K562 (cell line): ENCODE data around the gene MYO1A. TPM values are rescaled to one million over a fixed set of nuclear protein-coding genes. Genes with fewer than 3 reads are reported as not detected.
A peak's percentile ranks its signal among the peaks of the same experiment; 100 is the strongest.

Source experiments
- CBFA2T2 ChIP-seq: fragments of 450-650 bp; conservative IDR thresholded peaks from 2 replicates; pipeline ENCODE4 v1.6.1; 2017; ENCODE audit warnings: mild to moderate bottlenecking
- DACH1 ChIP-seq: fragments of 450-650 bp; IDR thresholded peaks from 2 replicates; pipeline ENCODE4 v1.6.1; 2018; ENCODE audit not compliant: partially characterized antibody
- E2F1 ChIP-seq: sonication (generic); formaldehyde crosslinking; IDR thresholded peaks from 2 replicates; pipeline ENCODE4 v1.8.1; 2023; ENCODE audit warnings: mild to moderate bottlenecking, missing genetic modification reagents, moderate library complexity
- HDAC6 ChIP-seq: IDR thresholded peaks from 2 replicates; pipeline ENCODE4 v1.6.1; 2012; ENCODE audit warnings: low read depth, mild to moderate bottlenecking, control low read depth, inconsistent platforms, low read length, moderate library complexity
- HNRNPH1 ChIP-seq: fragments of 200-400 bp; formaldehyde crosslinking; optimal IDR thresholded peaks from 2 replicates; pipeline ENCODE3; 2017; ENCODE audit warnings: low read depth, mild to moderate bottlenecking, low read length, moderate library complexity
- KDM5B ChIP-seq: fragments of 200-600 bp; sonication (generic); IDR thresholded peaks from 2 replicates; pipeline ENCODE4 v1.6.1; 2012; ENCODE audit warnings: low read depth, mild to moderate bottlenecking, moderate library complexity, low read length, control low read depth, inconsistent platforms; ENCODE audit not compliant: insufficient replicate concordance
- MEF2A ChIP-seq: IDR thresholded peaks from 2 replicates; pipeline ENCODE4 v1.6.1; 2011; ENCODE audit warnings: low read depth, mild to moderate bottlenecking, low read length, moderate library complexity; ENCODE audit not compliant: control insufficient read depth
- MITF ChIP-seq: IDR thresholded peaks from 2 replicates; pipeline ENCODE4 v1.6.1; 2014; ENCODE audit warnings: antibody characterized with exemption
- MYNN ChIP-seq, 2 experiments: sonication (generic); formaldehyde crosslinking in 1 of 2; IDR thresholded peaks; 2 replicates each; pipeline versions ENCODE4 v1.5.0 to v1.6.1; 2016 to 2020; ENCODE audit warnings: antibody characterized with exemption in 1 of 2, missing genetic modification reagents in 1 of 2
- NFIX ChIP-seq: fragments of 250-450 bp; sonication (Bioruptor Pico); IDR thresholded peaks from 2 replicates; pipeline ENCODE4 v1.4.0; 2020; ENCODE audit warnings: low read depth, mild to moderate bottlenecking, moderate library complexity
- NKRF ChIP-seq: fragments of 450-650 bp; IDR thresholded peaks from 2 replicates; pipeline ENCODE4 v1.6.1; 2016; ENCODE audit warnings: borderline replicate concordance
- POLR3G ChIP-seq: IDR thresholded peaks from 2 replicates; pipeline ENCODE4 v1.6.1; 2011; ENCODE audit not compliant: insufficient read length, insufficient replicate concordance; ENCODE audit errors: extremely low read depth
- RBM14 ChIP-seq: fragments of 200-400 bp; formaldehyde crosslinking; IDR thresholded peaks from 2 replicates; pipeline ENCODE4 v1.6.1; 2018; ENCODE audit warnings: low read depth, mild to moderate bottlenecking, low read length, moderate library complexity, borderline replicate concordance; ENCODE audit not compliant: insufficient read depth
- SMAD2 ChIP-seq: fragments of 150-350 bp; IDR thresholded peaks from 2 replicates; pipeline ENCODE4 v1.6.1; 2014; ENCODE audit warnings: low read depth, mild to moderate bottlenecking, low read length
- TARDBP ChIP-seq: fragments of 450-650 bp; IDR thresholded peaks from 2 replicates; pipeline ENCODE4 v1.6.1; 2016
- TRIM28 ChIP-seq: fragments of 450-650 bp; IDR thresholded peaks from 2 replicates; pipeline ENCODE4 v1.6.1; 2017
- YBX1 ChIP-seq: fragments of 450-650 bp; IDR thresholded peaks from 2 replicates; pipeline ENCODE4 v1.7.1; 2016; ENCODE audit warnings: mild to moderate bottlenecking
- ZBTB12 ChIP-seq: fragments of 250-450 bp; sonication (Bioruptor Pico); IDR thresholded peaks from 2 replicates; pipeline ENCODE4 v1.4.0; 2020
- ZBTB34 ChIP-seq: fragments of 250-450 bp; sonication (Bioruptor Pico); IDR thresholded peaks from 2 replicates; pipeline ENCODE4 v1.8.0; 2021; ENCODE audit warnings: mild to moderate bottlenecking, moderate library complexity
- ZFX ChIP-seq: sonication (generic); formaldehyde crosslinking; IDR thresholded peaks from 2 replicates; pipeline ENCODE4 v1.8.0; 2022; ENCODE audit warnings: mild to moderate bottlenecking, missing genetic modification reagents, moderate library complexity
- ZNF124 ChIP-seq: sonication (generic); formaldehyde crosslinking; IDR thresholded peaks from 2 replicates; pipeline ENCODE4 v1.8.1; 2022; ENCODE audit warnings: missing genetic modification reagents
- ZNF445 ChIP-seq: fragments of 250-450 bp; sonication (Bioruptor Pico); IDR thresholded peaks from 2 replicates; pipeline ENCODE4 v1.4.0; 2020; ENCODE audit warnings: low read depth, mild to moderate bottlenecking, moderate library complexity
- polyA plus RNA-seq, 8 experiments: library from polyadenylated mRNA; depleted of rRNA in 4 of 8; stranded (reverse) in 5 of 8; unstranded in 3 of 8; fragments of >200 nt; fragmentation: Nextera tagmentation in 2 of 8; fragmentation: Illumina TruSeq in 1 of 8; extraction: Ambion mirVana in 2 of 8; extraction: Trizol in 1 of 8; gene quantifications; 2 replicates each; pipeline versions ENCODE4 v1.2.1 to v1.2.3, GENCODE V29; 2011 to 2014; ENCODE audit warnings: inconsistent platforms in 1 of 8, missing spikeins in 1 of 8
- total RNA-seq, 7 experiments: library from RNA; depleted of rRNA in 6 of 7; stranded (reverse); fragments of >200 nt in 6 of 7; fragmentation: Illumina TruSeq in 2 of 7; extraction: Trizol in 2 of 7; gene quantifications; 2 replicates each; pipeline versions ENCODE4 v1.2.1 to v1.2.3, GENCODE V29; 2011 to 2021; ENCODE audit warnings: low replicate concordance in 1 of 7

Gene MYO1A
- total and polyA plus RNA-seq, 9 of the 15 experiments (the other 6 are each of a cell fraction or from before 2014, with no cell fraction given) = 0.03 to 0.29 (median 0.14) TPM; not detected in 2

GRCh38 chr12:57086493-57087009, 36.6 kb upstream of the MYO1A start (continued):
- no peak for TF ChIP-seq MYNN (IDR thresholded peaks at IDR 0.05)
- no peak for TF ChIP-seq MYNN (CRISPR knock-in tag; IDR thresholded peaks at IDR 0.05)
- no peak for TF ChIP-seq ZBTB12
- TF ChIP-seq ZFX (CRISPR knock-in tag) = peak; percentile 47
- no peak for TF ChIP-seq ZNF445 (CRISPR knock-in tag)
- no peak for TF ChIP-seq SMAD2
- TF ChIP-seq MEF2A = no peak
- no peak for TF ChIP-seq CBFA2T2
- TF ChIP-seq NKRF = peak; percentile 17; the same call in 1 of the 2 replicates
- peak; percentile 12 for TF ChIP-seq KDM5B
- no peak for TF ChIP-seq HNRNPH1
- no peak for TF ChIP-seq ZBTB34 (CRISPR knock-in tag)
- no peak for TF ChIP-seq HDAC6
- TF ChIP-seq DACH1 = no peak
- TF ChIP-seq MITF = no peak
- no peak for TF ChIP-seq E2F1 (CRISPR knock-in tag)
- no peak for TF ChIP-seq YBX1
- TF ChIP-seq POLR3G = no peak
- TF ChIP-seq RBM14 = no peak
- no peak for TF ChIP-seq NFIX (CRISPR knock-in tag)
- no peak for TF ChIP-seq ZNF124 (CRISPR knock-in tag)
- TF ChIP-seq TRIM28 = no peak
- no peak for TF ChIP-seq TARDBP
